HG02571 (cell line): ENCODE data around the gene RIT1.
"Not testable (repeated sequence)": the region's sequence is repeated elsewhere in the genome, so short reads cannot be mapped to it uniquely, and the experiment has no call there.

Source experiments
- ATAC-seq: cut with Tn5 transposase; IDR thresholded peaks from one replicate; pipeline ENCODE4 v1.9.1; 2021; ENCODE audit warnings: mild to moderate bottlenecking, moderate library complexity; ENCODE audit not compliant: unreplicated experiment

The RIT1 gene

DNA sequence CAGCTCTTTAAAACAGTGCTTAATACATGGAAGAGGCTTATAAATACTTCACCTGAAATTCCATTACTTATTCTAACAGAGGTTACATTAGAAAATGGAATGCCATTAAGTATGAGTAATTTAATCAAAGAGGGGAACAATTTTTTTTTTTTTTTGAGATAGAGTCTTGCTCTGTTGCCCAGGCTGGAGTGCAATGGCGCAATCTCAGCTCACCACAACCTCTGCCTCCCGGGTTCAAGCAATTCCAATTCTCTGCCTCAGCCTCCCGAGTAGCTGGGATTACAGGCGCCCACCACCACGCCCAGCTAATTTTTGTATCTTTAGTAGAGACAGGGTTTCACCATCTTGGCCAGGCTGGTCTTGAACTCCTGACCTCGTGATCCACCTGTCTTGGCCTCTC, 15.5 kb downstream of the RIT1 start:
- ATAC-seq, result not testable (repeated sequence)

DNA sequence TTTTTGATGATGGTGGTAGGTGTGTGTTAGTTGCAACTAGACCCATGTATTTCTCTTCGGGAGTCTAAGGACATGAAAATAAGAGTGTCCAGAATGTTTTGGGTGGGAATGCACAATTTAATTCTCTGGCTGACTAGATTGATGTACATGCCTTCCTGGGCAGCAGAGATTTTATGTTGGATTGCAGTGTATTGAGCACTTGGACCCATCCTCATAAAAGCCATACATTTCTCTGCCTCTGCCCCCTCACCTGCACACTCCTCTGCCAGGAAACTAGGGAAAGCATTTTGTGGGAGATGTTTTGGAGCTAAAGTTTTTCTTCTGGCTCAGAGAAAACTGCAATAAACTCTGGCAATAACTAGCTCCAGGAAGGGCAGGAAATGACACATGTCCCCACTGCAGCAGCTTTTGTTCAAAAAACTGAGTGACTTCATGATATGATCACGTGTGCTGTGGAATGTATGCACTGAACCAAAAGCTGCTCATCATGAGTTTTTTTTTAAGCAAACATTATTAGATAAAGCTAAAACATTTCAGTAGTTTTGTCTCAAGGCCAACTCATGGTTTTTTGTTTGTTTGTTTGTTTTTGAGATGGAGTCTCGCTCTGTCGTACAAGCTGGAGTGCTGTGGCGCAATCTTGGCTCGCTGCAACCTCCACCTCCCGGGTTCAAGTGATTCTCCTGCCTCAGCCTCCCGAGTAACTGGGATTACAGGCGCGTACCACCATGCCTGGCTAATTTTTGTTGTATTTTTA, 17.6 kb downstream of the RIT1 start:
- ATAC-seq, result no peak

DNA sequence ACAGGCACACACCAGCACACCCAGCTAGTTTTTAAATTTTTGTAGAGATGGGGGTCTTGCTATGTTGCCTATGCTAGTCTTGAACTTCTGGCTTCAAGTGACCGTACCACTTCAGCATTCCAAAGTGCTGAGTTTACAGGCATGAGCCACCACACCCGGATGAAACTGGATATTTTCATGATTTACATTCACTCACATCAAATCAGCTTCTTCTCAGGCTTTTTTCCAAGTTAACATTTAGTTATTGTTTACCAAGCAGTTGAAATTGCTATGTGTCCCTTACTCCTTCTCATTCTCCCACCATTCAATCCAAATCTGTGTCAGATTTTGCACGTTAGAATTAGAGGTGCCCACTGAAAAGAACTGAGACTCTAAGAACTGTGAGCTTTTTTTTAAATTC, 18.4 kb downstream of the RIT1 start:
- ATAC-seq, result no peak

DNA sequence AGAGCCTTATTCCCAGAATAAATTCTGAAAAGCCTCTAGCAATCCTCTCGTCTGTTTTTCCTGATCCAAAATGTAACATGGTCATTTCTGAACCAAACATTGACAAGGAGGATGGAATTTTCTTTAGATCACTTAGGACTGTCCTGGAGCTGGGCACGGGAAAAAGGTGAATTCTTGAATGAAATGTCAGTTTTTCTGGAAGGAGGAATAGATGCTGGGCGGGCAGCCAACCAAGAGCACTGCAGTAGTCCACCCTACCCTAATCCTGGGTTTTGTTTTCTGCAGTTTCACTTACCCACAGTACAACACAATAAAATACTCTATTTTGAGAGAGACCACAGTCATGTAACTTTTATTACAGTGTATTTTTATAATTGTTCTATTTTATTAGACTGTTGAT, 20.9 kb downstream of the RIT1 start:
- no peak for ATAC-seq

DNA sequence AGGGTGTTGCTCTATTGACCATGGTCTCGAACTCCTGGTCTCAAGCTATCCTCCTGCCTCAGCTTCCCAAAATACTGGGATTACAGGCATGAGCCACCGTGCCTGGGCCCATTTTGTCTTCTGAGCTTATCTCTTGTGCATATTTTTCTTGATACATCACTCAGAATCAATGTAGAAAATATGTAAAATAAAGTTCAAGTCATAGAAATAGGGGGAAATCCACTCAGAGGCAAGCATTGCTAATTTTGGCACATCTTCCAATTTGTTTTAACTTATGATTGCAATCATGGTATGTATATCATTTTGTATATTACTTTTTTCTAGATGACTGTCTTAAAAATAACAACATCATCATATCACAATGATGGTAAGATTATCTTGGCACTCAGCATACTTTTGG, 21.6 kb downstream of the RIT1 start:
- ATAC-seq, result no peak

DNA sequence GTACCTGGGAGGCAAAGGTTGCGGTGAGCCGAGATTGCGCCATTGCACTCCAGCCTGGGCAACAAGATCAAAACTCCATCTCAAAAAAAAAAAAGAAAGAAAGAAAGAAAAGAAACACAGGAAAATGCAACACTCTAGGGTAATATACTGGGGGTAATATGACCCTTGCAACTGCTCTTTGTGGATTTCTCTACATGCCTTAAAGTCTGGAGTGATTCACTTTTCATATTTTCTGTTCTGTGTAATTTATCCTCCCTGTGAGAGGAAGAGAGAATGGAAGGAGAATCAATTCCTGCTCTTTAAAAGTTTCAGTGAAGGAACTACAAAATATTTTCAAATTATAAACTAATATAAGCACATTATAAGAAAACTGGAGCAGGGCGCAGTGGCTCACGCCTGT, 22.7 kb downstream of the RIT1 start:
- ATAC-seq, result no peak

DNA sequence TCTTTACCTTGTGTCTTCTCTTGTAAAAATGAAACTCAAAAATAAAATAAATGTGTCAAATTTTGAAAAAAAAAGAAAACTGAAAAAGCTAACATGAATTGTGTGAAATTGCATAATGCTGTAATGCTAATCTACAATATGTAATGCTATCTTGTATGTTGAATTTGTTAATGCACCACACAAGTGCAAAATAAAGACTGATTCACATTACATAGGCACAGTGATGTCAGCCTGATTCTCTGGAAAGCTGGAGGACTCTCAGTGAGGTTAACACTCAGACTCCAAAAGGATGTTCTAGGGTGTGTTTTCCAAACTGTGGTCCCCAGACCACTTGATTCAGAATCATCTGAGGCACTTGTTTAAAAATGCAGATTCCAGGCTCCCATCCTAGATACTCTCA, 26.2 kb downstream of the RIT1 start:
- ATAC-seq, result no peak

DNA sequence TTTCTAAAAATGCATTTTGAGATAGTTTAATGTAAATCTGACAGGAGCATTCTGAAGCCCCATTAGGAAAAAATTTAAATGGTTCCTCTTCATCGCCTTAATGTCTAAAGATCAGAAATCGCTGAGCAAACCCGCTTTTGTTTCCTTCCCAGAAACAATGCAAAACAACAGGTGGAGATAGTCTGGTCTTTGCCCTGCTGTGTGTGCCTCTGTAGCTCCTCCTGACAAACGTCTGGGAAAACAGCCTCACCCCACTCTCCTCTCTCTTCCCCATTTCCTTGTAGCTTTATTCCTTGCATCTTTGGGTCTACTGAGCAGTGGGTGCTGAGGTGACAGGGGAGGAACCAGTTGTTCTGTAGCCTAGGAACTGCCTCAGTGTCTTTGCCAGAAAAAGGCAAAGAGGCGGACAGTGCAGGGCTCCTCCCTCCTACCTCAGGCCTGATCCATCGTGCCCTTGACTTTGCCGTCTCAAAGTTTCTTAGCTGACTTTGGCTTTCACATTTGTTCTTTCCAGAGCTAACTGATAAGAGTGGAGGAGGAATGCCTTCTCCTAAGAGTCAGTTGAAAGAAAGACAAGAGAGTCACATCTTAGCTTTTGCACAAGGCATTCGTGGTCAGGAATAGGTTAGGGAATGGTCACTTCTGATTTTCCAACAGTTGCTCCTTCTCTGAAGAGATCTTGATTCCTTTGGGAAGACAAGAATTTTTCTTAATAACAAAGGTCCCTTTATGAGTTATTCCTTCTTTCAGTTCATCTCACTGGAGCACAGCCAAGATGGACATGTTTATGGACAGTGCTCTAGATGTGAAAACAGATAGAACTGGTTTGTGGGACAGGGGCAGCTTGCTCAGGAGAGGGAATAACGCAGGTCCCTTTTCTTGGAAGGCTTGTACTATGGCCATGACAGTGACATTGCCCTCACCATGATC, 26.9 kb downstream of the RIT1 start:
- no peak for ATAC-seq

DNA sequence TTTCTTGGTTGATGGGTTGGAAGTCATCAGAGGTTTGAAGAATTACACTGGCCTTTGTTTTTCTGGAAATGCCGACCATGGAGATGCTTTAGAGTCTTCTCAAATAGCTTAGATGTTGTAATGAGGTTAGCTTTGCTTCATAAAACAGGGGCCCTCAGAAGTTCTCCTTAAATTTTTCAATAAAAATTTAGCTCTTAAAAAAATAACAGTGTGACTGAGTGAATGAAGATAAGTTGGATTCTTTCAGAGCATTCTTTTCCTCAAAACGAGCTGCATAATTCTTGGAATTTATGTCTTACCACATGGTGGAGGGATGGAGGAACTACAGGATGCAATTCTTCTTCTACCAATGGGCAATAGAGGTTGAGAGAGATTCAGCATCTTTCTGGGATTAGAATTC, 28.4 kb downstream of the RIT1 start:
- no peak for ATAC-seq

DNA sequence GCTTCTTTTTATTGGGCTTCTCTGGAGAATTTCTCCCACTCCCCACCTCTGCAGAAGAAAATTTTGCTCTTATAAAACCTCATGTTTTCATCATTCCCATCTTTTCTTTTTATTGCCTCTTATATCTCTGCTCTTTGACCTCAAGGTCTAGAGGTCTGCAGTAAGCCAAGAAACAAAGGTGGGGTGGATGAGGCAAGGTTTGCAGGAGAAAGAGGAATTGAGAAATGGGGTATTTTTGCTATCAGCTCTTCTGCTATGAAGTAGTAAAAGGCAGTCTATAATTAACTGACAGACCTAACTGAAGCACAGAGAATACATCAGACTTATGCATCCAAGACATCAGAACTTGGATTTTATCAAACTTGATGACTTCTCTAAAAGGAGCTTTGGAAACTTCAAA, 28.9 kb downstream of the RIT1 start:
- no peak for ATAC-seq

DNA sequence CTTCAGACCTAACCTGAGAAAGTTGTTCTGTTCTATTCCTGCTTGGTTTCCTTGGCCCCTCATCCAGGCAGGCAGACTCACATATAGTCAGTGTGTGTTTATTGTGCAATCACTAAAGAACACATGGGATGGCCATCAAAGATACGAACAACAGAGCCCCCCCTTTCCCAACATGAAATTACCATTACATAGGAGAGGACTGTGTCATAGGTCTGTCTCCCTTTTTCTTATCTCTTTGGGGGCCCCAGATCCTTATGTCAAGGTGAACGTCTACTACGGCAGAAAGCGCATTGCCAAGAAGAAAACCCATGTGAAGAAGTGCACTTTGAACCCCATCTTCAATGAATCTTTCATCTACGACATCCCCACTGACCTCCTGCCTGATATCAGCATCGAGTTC, 30.2 kb downstream of the RIT1 start:
- no peak for ATAC-seq

DNA sequence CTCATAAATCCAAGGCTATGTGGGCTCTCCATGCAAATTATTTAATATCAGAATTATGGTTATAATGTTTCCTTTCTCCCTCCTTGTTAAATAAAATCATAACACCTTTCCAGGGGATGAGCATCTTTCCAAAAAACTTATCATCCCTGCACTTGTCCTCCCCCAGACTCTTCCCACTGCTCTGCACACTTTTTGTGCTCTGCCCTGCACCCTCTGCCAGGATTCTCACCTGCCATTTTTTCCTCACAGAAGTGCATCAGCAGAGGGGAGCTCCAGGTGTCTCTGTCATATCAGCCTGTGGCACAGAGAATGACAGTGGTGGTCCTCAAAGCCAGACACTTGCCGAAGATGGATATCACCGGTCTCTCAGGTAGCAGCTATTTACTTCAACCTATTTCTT, 30.9 kb downstream of the RIT1 start:
- no peak for ATAC-seq

DNA sequence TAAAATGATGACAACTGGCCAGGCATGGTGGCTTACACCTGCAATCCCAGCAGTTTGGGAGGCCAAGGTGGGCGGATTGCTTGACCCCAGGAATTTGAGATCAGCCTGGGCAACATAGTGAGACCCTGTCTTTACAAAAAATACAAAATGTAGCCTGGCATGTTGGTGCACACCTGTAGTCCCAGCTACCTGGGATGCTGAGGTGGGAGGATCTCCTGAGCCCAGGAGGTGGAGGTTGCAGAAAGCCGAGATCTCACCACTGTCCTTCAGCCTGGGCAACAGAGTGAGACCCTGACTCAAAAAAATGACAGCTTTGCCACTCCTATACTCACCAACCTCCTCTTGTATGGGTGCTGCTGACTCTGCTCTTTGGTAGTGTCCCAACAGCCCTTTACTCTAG, 33.2 kb downstream of the RIT1 start:
- ATAC-seq, result no peak

DNA sequence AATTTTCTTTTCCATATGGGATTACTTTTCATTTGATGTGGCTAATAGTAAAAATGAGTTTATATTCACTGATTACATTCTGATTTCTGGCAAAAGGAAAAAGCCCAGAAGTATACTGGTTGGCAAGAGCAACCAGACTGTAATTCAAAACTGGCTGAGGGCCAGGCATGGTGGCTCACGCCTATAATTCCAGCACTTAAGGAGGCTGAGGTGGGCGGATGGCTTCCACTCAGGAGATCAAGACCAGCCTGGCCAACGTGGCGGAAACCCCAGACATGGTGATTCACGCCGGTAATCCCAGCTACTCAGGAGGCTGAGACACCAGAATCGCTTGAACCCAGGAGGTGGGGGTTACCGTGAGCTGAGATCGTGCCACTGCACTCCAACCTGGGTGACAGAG, 37.3 kb downstream of the RIT1 start:
- no peak for ATAC-seq

DNA sequence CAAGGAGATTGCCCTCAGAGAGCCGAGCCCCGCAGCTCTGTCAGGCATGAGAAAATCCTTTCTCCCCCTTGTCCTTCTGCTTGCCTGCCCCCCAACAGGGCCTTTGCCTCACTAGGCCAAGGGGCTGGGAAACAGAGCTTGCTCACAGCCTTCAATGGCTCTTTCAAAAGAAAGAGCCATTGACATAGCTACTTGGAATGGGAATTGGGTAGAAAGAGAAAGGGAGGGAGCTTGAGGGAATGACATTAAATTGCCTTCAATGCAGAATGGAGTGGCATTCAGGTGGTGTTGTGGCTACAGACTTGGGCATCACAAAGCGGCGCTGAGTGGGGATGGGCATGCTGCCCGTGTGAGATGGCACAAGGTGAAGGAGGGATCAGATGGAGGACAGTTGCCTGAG, 38.6 kb downstream of the RIT1 start:
- ATAC-seq, result no peak

DNA sequence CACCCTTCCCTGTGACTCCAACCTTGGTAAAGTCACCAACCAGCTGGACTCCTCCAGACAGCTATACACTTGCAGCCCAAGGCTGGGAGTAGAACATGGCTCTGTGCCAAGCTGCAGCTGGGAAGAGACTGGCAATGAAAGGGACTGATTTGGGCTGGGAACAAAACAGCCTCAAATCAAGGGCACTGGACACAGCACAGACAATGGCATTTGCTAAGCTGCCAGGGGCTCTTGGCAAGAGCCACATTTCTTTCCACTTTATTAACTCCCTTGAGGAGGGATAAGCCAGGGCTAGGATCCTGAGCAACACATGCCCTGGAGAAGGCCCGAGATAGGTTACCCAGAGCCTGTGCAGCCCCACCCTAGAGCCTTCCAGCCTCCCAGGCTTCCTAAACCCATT, 39.8 kb downstream of the RIT1 start:
- no peak for ATAC-seq

DNA sequence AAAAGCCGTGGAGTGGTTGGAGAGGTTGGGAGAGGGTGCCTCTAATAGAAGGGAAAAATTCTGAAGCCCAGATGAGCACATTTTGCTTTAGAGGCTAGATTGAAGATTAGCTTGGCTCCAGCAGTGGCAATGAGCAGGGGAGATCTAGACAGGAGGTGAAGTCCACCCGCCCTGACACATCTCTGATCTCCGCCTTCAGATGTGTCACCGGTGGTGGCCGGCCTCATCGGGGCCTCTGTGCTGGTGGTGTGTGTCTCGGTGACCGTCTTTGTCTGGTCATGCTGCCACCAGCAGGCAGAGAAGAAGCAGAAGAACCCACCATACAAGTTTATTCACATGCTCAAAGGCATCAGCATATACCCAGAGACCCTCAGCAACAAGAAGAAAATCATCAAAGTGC, 43.4 kb downstream of the RIT1 start:
- ATAC-seq, result no peak

DNA sequence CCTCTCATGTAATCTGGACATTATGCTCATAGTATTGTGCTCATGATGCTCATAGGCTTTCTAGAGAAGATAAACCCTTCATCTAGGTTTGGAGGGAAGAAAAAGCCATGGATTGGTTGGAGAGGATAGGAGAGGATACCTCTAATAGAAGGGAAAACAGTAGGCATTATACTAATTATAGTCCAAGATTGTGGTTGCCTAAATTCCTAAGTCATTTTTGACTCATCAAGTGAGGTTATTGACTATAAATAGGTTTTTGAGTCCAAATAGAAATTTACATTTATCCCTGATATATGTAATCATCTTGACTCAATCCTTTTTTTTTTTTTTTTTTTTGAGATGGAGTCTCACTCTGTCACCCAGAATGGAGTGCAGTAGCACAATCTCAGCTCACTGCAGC, 46.8 kb downstream of the RIT1 start:
- ATAC-seq, result no peak

DNA sequence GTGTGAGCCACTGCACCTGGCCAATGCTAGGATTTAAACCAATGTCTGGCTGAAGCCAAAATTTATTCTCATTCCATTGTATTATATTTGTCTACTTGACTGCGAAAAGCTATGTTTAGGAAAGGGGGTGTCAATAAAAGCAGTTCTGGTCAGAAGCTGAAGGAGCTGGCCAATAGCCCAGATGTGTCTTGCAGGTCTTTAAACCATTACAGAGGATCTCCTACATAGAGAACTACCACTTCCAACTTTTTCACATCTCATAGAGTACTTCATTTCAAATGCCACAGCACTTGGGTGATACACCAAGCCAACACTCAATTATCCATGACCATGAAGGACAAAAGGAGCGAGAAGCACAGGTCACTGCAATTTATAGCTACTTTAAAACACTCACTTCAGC, 49.3 kb downstream of the RIT1 start:
- ATAC-seq, result no peak

DNA sequence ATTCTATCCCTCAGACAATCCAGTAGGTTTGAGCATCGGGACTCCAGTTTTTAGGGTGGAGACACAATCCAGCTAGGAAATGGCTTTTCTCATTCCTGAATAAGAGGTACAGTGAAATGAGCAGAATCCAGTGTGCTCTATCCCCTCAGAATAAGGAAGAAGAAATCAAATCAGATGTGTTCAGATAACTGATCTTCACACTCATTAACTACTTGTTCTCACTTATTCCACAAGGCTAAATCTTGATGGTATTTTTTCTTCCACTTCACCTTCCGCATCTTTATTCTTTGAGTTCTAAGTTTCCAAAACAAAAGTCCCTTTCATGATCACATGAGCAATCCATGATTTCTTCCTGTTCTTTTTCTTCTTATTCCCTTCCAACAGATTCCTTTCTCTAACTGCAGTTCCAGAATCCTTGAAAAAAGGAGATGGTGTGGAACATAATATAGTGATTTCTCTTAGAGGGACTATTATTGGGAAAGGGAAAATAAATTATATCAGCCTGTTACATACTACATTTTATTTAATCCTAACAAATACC, 50.1 kb downstream of the RIT1 start:
- no peak for ATAC-seq

DNA sequence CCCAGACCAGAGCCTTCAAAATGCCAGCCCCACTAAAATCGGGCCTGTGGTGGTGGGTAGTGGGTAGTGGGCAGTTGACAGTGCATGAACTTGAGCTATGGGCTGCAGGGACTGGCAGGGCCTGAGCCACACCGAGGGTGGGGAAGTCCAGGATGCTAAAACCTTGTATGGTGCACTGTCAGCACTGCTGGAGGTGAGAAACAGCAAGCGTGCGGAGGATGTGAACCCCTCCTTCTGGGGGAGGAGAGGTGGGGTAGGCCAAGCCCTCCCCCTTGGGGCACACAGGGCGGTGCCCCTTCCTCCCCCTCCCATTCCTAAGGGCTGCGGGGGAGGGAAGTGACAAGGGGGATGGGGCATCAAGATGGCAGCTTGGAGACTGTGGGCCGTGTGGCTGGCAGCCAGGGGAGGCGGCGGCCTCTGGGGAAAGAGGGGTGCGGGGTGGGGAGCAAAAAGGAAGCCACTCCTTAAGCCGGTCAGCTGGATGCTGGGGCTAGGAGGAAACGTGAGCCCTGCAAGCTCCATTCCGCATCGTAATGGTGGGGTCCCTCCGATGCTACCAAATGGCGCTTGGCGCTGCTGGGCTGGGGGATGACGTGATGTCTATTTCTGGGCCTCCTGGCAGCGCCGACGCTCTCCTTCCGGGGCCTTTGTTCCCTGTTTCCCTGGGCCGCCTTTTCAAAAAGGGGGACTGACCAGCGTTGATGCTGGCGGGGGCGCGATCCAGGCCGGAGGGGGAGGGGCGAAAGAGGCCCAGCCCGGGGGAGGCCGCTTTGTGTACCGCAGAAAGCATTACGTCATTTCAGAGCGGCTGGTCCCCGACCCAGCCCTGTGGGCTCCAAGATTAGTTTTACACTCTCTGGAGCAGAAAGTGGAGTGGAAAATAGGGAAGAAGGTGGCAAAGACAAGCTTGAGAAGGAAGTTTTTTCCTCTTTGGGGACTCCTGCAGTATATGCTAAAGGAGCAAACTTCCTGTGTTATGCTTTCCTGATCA, 51.0 kb downstream of the RIT1 start:
- no peak for ATAC-seq
